Heart left ventricle (tissue), 16 donors: ENCODE results near the gene FNDC11. TPM values are rescaled to one million over a fixed set of nuclear protein-coding genes. Genes with fewer than 3 reads are reported as not detected.

Experiments used
- ATAC-seq, 4 donors: fragments of 200-7000 bp; cut with Tn5 transposase; one replicate each; pipeline ENCODE4 v1.9.1; 2020 to 2022; ENCODE audit warnings: moderate library complexity in 4 of 4, mild to moderate bottlenecking in 3 of 4, moderate number of reproducible peaks in 1 of 4
- DNase-seq, 5 donors: peaks; one replicate each; pipeline ENCODE4 v3.0.0-alpha.2; 2020
- H3K27ac ChIP-seq, 12 donors: fragments of 200-600 bp; sonication (generic) in 4 of 12; one replicate each; pipeline versions ENCODE4 v1.5.0 to v1.8.0; 2016 to 2022; ENCODE audit warnings: mild to moderate bottlenecking in 2 of 12
- H3K27me3 ChIP-seq, 9 donors: fragments of 200-600 bp; sonication (generic) in 2 of 9; one replicate each; pipeline versions ENCODE4 v1.5.1 to v1.8.0; 2016 to 2022; ENCODE audit warnings: mild to moderate bottlenecking in 3 of 9
- H3K36me3 ChIP-seq, 9 donors: fragments of 200-600 bp; sonication (generic) in 2 of 9; one replicate each; pipeline versions ENCODE4 v1.5.0 to v1.8.0; 2018 to 2022; ENCODE audit warnings: mild to moderate bottlenecking in 2 of 9
- H3K4me1 ChIP-seq, 12 donors: fragments of 200-600 bp; sonication (generic) in 4 of 12; one replicate each; pipeline versions ENCODE4 v1.5.0 to v1.8.0; 2016 to 2022; ENCODE audit warnings: mild to moderate bottlenecking in 3 of 12
- H3K4me3 ChIP-seq, 12 donors: fragments of 200-600 bp; sonication (generic) in 4 of 12; one replicate each; pipeline versions ENCODE4 v1.5.0 to v1.8.0; 2017 to 2022; ENCODE audit warnings: mild to moderate bottlenecking in 9 of 12, moderate library complexity in 4 of 12
- H3K9me3 ChIP-seq, 12 donors: fragments of 200-600 bp; sonication (generic) in 4 of 12; one replicate each; pipeline versions ENCODE4 v1.5.0 to v1.8.0; 2016 to 2022; ENCODE audit warnings: mild to moderate bottlenecking in 1 of 12
- CTCF ChIP-seq, 12 donors: fragments of 200-600 bp; sonication (generic) in 4 of 12; IDR thresholded peaks; one replicate each; pipeline versions ENCODE4 v1.5.0 to v1.8.0; 2018 to 2022; ENCODE audit warnings: antibody characterized with exemption in 12 of 12, mild to moderate bottlenecking in 5 of 12
- POLR2A ChIP-seq, 2 donors: fragments of 450-650 bp; IDR thresholded peaks; one replicate each; pipeline ENCODE4 v1.6.1; 2017; ENCODE audit warnings: antibody characterized with exemption in 2 of 2, mild to moderate bottlenecking in 2 of 2, moderate library complexity in 2 of 2
- WGBS, 4 donors: extraction: QIAGEN DNeasy Blood & Tissue Kit in 2 of 4; methylation state at CpG; one replicate each; pipeline versions ENCODE4 v1.1.5 to v1.1.7; 2013 to 2018; 5-methylcytosine and 5-hydroxymethylcytosine counted together
- intact Hi-C, 10 donors: fragments of 100-400 bp; cut with DNase I; formaldehyde crosslinking; loops; one replicate each; pipeline versions ENCODE4 v1.11.1 to v1.14.2; 2022
- polyA plus RNA-seq, 2 donors: library from polyadenylated mRNA; stranded (reverse); fragments of 200-250 nt; gene quantifications; one replicate each; pipeline ENCODE4 v1.2.3, GENCODE V29; 2013
- total RNA-seq, 9 donors: library from RNA; depleted of rRNA in 2 of 9; stranded (reverse); fragments of >200 nt in 2 of 9; fragmentation: NEBNext Ultra II Directional in 3 of 9; extraction: Animal tissue kit (Norgen Biotek cat#: 25700) in 3 of 9; gene quantifications; one replicate each; pipeline versions ENCODE4 v1.1.0 to v1.2.4, GENCODE V29; 2016 to 2023
- donor health status: ischemic (EF 13 %, LVEDD 7.1; RV severe dilation, severe dysfunction).
- donor health status: healthy with polysubstance abuse.
- donor health status: DM: no; HTN: yes; CAD: no.
- donor health status: DM: no; HTN: no; CAD: no.
- donor health status: ischemic (EF 25% LVEDD 6.9; RV normal size, moderate dysfunction).
- donor health status: ischemic (EF 25% LVEDD 5.7; RV mildly dilated, moderate dysfunction).
- donor health status: healthy.
- donor health status: DM: yes; HTN: yes; CAD: no.
- donor health status: ischemic (EF 35%, LVEDD 5.7; RV mildly dilated, moderate dysfunction).
- donor health status: nonischemic (EF 11% LVEDD 7.7; RV severe dilation, severe dysfunction).
- donor health status: DM: yes; HTN: yes; CAD: no.
- donor health status: PGD.
- donor health status: ischemic (EF 29% LVEDD 5.4; RV normal size, mild dysfunction).
- donor health status: nonischemic (EF 23%, LVEDD 6.1; RV moderate dilation, normal function).

FNDC11 gene
- total and polyA plus RNA-seq, 11 donors = 0.08 to 0.23 (median 0.17) TPM; not detected in 5

DNA sequence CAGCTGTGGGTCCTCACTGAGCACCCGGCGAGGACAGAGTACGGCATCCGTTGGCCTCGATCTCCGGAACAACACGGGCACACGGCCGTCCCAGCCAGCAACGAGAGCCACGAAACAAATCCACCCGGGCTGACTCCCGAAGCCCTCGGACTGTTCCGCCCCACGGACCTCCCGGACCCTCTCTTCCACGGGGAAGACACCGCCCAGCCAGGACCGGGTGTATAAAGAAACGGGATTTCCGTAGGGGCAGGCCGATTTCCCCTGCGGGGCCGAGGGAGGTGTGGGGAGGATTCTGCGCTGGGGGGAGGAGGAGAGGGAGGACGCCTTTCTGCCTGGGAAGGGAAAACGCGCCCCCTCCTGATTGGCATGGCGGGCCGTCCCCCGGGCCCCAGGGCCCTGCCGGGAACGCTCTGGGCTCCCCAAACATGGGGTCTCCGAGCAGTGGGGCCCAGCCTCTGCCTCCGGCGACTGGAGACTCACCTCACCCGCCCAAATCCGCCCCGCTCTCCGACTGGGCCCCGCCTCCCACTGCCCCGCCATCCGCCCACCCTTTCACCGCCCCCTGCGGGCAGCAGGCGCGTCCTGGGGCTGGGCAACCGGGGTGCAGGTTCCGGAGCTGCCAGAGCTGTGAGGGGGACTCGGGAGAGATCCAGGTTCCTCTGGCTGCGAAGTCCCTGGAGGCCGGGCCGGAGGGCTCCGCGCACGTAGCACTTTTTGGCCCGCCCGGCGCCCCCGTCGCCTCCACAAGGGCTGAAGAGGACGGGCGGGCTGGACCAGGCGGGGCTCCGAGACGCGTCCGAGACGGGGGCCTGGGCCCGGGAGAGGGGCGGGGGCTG, 34.1 kb upstream of the FNDC11 start:
- intact Hi-C loops = loop anchor here in 6 of 10 donors (1.0 to 10.0 kb wide), 4 partner anchors 23 to 78 kb away; no protein-coding TSS in a partner anchor
- H3K9me3 ChIP-seq = peaks cover 0 to 9% (median 0%) of the 10 kb centered on the region in 12 donors
- peaks cover 0 to 35% (median 22%) of the 10 kb centered on the region in 12 donors for H3K4me1 ChIP-seq
- peak overlapping the region; percentile 89 to 99 (median 97) for H3K27ac ChIP-seq
- H3K27me3 ChIP-seq = no peaks in the 10 kb centered on the region
- DNase-seq (peak in 4 of 5 donors; percentile 75 to 86 (median 78)), ATAC-seq (peak; percentile 20 to 67 (median 57))
- WGBS, 4 donors = 1 to 2% (median 1%) methylated on average over 27 to 72 of the region's 72 CpGs
- H3K4me3 ChIP-seq = peak overlapping the region; percentile 73 to 98 (median 88)
- peaks cover 0 to 21% (median 2%) of the 10 kb centered on the region in 9 donors for H3K36me3 ChIP-seq
- TF ChIP-seq CTCF (IDR thresholded peaks at IDR 0.05) = peak in 11 of 12 donors; percentile 0 to 67 (median 44)
- TF ChIP-seq POLR2A (IDR thresholded peaks at IDR 0.05) = no peak

DNA sequence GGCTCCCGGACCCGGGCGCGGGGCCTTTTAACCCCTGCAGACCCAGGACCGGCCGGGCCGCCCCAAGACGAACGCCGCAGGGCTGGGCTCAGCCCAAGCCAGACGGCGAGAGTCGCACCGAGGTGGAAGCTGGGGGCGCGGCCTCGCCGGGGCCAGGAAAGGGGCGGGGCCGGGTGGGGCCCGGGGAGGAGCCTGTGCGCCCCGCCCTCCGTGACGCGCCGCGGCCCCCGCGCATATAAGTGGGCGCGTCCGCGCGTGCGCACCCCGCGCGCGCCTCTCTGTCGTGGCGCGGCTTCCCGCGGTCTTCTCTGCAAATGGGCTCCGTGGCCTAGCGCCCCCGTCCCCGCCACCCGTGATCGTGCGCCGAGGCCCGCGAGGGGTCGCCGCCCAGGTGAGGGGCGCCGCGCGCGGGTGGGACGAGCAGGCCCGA, 33.4 kb upstream of the FNDC11 start, which contains the start of gene PPDPF:
TSS of gene PPDPF (plus strand) at position 262 of the 430 bp plus-strand sequence. CDS start 544 bp downstream, outside the sequence.
- peak; percentile 70 to 91 (median 87) for ATAC-seq
- TF ChIP-seq POLR2A (IDR thresholded peaks at IDR 0.05) (peak in 1 of 2 donors; percentile 91), CTCF (IDR thresholded peaks at IDR 0.05) (no peak)
- intact Hi-C loops = loop anchor here in 5 of 10 donors (1.0 to 10.0 kb wide), 4 partner anchors 24 to 78 kb away; no protein-coding TSS in a partner anchor

GRCh38 chr20:63520934-63521601, 32.9 kb upstream of the FNDC11 start:
- Histone ChIP-seq H3K4me3 (peak overlapping the region; percentile 73 to 98 (median 88)), H3K27ac (peak overlapping the region; percentile 89 to 99 (median 97)), H3K4me1 (peaks cover 0 to 35% (median 22%) of the 10 kb centered on the region in 12 donors), H3K36me3 (peaks cover 0 to 21% (median 2%) of the 10 kb centered on the region in 9 donors), H3K27me3 (no peaks in the 10 kb centered on the region), H3K9me3 (peaks cover 0 to 9% (median 0%) of the 10 kb centered on the region in 12 donors)
- TF ChIP-seq CTCF (IDR thresholded peaks at IDR 0.05) (peak in 4 of 12 donors; percentile 8 to 39 (median 24)), POLR2A (IDR thresholded peaks at IDR 0.05) (no peak)
- DNase-seq (peak; percentile 52 to 83 (median 72)), ATAC-seq (peak in 3 of 4 donors; percentile 34 to 68 (median 66))
- intact Hi-C loops = loop anchor here in 6 of 10 donors (1.0 to 10.0 kb wide), 5 partner anchors 24 to 79 kb away; no protein-coding TSS in a partner anchor
- 1 to 7% (median 2%) methylated on average over 26 to 68 of the region's 68 CpGs for WGBS, 4 donors

More for the DNA sequence above, 33.4 kb upstream of the FNDC11 start, which contains the start of gene PPDPF:
- WGBS, 4 donors = 0 to 1% (median 0%) methylated on average over 24 to 64 of the region's 64 CpGs
- H3K9me3 ChIP-seq = peaks cover 0 to 9% (median 0%) of the 10 kb centered on the region in 12 donors
- peak within 1 kb of the TSS; percentile 89 to 99 (median 97) for H3K27ac ChIP-seq
- H3K36me3 ChIP-seq = peaks cover 0 to 21% (median 2%) of the 10 kb centered on the region in 9 donors
- DNase-seq = peak; percentile 83 to 94 (median 89)
- H3K27me3 ChIP-seq = no peaks in the 10 kb centered on the region
- peak within 1 kb of the TSS; percentile 73 to 98 (median 88) for H3K4me3 ChIP-seq
- peaks cover 0 to 35% (median 22%) of the 10 kb centered on the region in 12 donors for H3K4me1 ChIP-seq
